OCI-LY7 (cell line): ENCODE results near the gene ST6GALNAC2. TPM values are rescaled to one million over a fixed set of nuclear protein-coding genes. Genes with fewer than 3 reads are reported as not detected.

Experiments used
- BruUV-seq: library from RNA; stranded (reverse); fragments of 400-500 nt; replicated peaks from 2 replicates; lab custom pipeline; 2021; lab: Mats Ljungman, UMichigan
- CTCF ChIA-PET: fragments of 300-600 bp; sonication (Branson Sonifier 250); formaldehyde crosslinking; loops from one replicate; lab custom pipeline; 2022; ENCODE audit warnings: antibody characterized with exemption; ENCODE audit not compliant: unreplicated experiment; lab: Charles Lee
- POLR2A ChIA-PET: fragments of 300-600 bp; sonication (Branson Sonifier 250); formaldehyde crosslinking; loops from one replicate; lab custom pipeline; 2022; ENCODE audit warnings: antibody characterized with exemption; lab: Charles Lee
- DNase-seq: peaks from one replicate; pipeline ENCODE4 v3.0.0-alpha.2; 2015; ENCODE audit warnings: low spot score
- H2AFZ ChIP-seq: fragments of 200-600 bp; sonication (generic), shearing (Covaris generic); 2 replicates; pipeline ENCODE4 v1.6.1; 2014; ENCODE audit warnings: mild to moderate bottlenecking, antibody characterized with exemption, low read length, moderate library complexity
- H3K27ac ChIP-seq: fragments of 200-600 bp; sonication (generic); 2 replicates; pipeline ENCODE4 v1.5.1; 2014; ENCODE audit warnings: mixed run types, low read depth, mild to moderate bottlenecking, moderate library complexity, low read length, inconsistent platforms; ENCODE audit not compliant: poor library complexity, severe bottlenecking
- H3K36me3 ChIP-seq: fragments of 200-600 bp; sonication (generic); 2 replicates; pipeline ENCODE4 v1.6.1; 2014; ENCODE audit warnings: mild to moderate bottlenecking, antibody characterized with exemption, low read length, moderate library complexity, mixed read lengths; ENCODE audit not compliant: insufficient read depth
- H3K4me1 ChIP-seq: fragments of 200-600 bp; sonication (generic); 2 replicates; pipeline ENCODE4 v1.5.1; 2014; ENCODE audit warnings: mild to moderate bottlenecking, low read length; ENCODE audit not compliant: insufficient read depth, poor library complexity, severe bottlenecking
- H3K4me2 ChIP-seq: fragments of 200-600 bp; sonication (generic); 2 replicates; pipeline ENCODE4 v1.6.1; 2014; ENCODE audit warnings: mild to moderate bottlenecking, low read length
- H3K4me3 ChIP-seq: fragments of 200-600 bp; sonication (generic); 2 replicates; pipeline ENCODE4 v1.5.1; 2014; ENCODE audit warnings: mild to moderate bottlenecking, low read depth, low read length; ENCODE audit not compliant: poor library complexity, severe bottlenecking
- H3K79me2 ChIP-seq: fragments of 200-600 bp; sonication (generic); 2 replicates; pipeline ENCODE4 v1.6.1; 2016; ENCODE audit warnings: low read depth, mild to moderate bottlenecking, low read length, moderate library complexity, mixed read lengths; ENCODE audit not compliant: insufficient read depth
- H3K9me2 ChIP-seq: fragments of 200-600 bp; sonication (generic); 2 replicates; pipeline ENCODE4 v1.6.1; 2016; ENCODE audit warnings: mild to moderate bottlenecking, low read length, mixed read lengths; ENCODE audit not compliant: insufficient read depth
- H3K9me3 ChIP-seq: fragments of 200-600 bp; sonication (generic); 2 replicates; pipeline ENCODE4 v1.6.1; 2014; ENCODE audit warnings: mild to moderate bottlenecking, mixed run types, low read length, mixed read lengths
- H4K20me1 ChIP-seq: fragments of 200-600 bp; sonication (generic); 2 replicates; pipeline ENCODE4 v1.6.1; 2014; ENCODE audit warnings: mild to moderate bottlenecking, antibody characterized with exemption, low read length, moderate library complexity, mixed read lengths; ENCODE audit not compliant: insufficient read depth
- EZH2phosphoT487 ChIP-seq: fragments of 200-600 bp; sonication (generic); IDR thresholded peaks from 2 replicates; pipeline ENCODE4 v1.6.1; 2018; ENCODE audit warnings: low read depth, borderline replicate concordance, mild to moderate bottlenecking, mixed run types, antibody characterized with exemption, low read length, moderate library complexity, mixed read lengths
- intact Hi-C: fragments of 100-400 bp; cut with micrococcal nuclease; formaldehyde crosslinking; loops from one replicate; pipeline ENCODE4 v1.10.0; 2022; ENCODE audit not compliant: unreplicated experiment
- total RNA-seq, 2 experiments: library from RNA; depleted of rRNA in 1 of 2; stranded (reverse); fragments of >200 nt in 1 of 2; shearing (Covaris generic) in 1 of 2; gene quantifications; 2 replicates each; pipeline ENCODE4 v1.2.3, GENCODE V29; 2014 to 2022
- TF ChIP-seq, protein P1 (sequence below): fragments of 200-600 bp; sonication (generic); conservative IDR thresholded peaks from 2 replicates; pipeline ENCODE4 v1.5.1; 2014; ENCODE audit warnings: mild to moderate bottlenecking, antibody characterized with exemption, low read length, moderate library complexity, mixed read lengths

ST6GALNAC2 gene
- total RNA-seq, 2 experiments from 2014 or later = not detected

DNA sequence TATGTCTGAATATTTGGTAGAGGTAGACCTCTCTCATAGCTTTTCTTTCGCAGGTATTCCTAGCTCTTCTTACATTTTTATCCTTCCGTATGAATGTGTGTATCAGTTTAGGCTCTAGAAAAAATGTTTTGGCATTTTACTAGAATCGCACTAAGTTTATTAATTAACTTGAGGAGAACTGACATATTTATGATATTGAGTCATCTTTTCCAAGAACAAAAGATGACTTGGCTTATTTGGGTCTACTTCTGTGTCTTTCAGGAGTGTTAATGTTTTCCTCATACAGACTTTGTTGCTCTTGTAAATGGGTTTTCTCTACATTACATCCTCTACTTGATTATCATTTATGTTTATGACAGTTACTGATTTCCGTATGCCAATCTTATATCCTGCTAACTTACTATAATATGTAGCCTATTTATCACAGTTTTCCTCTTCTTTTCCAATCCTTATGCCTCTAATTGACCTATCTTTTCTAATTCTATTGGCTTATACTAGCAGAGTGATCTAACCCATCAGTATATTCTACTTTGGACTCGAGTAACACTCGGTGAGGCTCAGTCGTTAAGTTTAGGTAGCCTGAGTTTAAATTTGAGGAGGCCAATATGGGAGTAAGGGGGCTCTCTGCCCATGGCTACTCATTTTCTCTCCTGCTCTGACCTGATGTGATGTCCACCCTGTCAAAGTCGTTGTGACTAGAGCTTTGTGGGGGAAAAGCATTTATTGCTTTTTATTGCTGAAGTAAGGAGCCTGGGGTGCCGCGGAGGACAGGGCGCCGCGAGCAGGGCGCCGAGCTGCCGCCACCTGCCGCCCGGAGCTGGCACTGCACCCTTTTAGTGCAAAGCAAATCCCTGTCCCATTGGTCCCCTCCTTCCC lies 37.8 kb upstream of the ST6GALNAC2 start:
- intact Hi-C loops = loop anchor here (1.0 kb wide), 2 partner anchors 65 to 100 kb away; no protein-coding TSS in a partner anchor
- peak; percentile 75 for DNase-seq
- H3K36me3 ChIP-seq = no peaks in the 10 kb centered on the region
- H3K4me3 ChIP-seq = no peak overlapping the region
- ChIA-PET CTCF (interaction anchor here (0.6 to 1.2 kb wide), 5 partner anchors 16 to 65 kb away, joined by 3 to 4 read pairs (median 3); no protein-coding TSS in a partner anchor), POLR2A (interaction anchor here (0.5 to 1.1 kb wide), 2 partner anchors 56 to 57 kb away, joined by 3 to 7 read pairs; no protein-coding TSS in a partner anchor)
- BruUV-seq = no TSS peak
- H3K4me2 ChIP-seq = no peak overlapping the region
- H3K79me2 ChIP-seq = no peaks in the 10 kb centered on the region
- H2AFZ ChIP-seq = 0 out of 2 replicates have a peak overlapping the region, but pooled peaks have one; percentile 32
- TF ChIP-seq, protein P1, sequence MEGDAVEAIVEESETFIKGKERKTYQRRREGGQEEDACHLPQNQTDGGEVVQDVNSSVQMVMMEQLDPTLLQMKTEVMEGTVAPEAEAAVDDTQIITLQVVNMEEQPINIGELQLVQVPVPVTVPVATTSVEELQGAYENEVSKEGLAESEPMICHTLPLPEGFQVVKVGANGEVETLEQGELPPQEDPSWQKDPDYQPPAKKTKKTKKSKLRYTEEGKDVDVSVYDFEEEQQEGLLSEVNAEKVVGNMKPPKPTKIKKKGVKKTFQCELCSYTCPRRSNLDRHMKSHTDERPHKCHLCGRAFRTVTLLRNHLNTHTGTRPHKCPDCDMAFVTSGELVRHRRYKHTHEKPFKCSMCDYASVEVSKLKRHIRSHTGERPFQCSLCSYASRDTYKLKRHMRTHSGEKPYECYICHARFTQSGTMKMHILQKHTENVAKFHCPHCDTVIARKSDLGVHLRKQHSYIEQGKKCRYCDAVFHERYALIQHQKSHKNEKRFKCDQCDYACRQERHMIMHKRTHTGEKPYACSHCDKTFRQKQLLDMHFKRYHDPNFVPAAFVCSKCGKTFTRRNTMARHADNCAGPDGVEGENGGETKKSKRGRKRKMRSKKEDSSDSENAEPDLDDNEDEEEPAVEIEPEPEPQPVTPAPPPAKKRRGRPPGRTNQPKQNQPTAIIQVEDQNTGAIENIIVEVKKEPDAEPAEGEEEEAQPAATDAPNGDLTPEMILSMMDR = peak; percentile 99
- no peak for TF ChIP-seq EZH2phosphoT487
- no peaks in the 10 kb centered on the region for H3K9me3 ChIP-seq
- H3K27ac ChIP-seq = no peak overlapping the region
- H3K9me2 ChIP-seq = no peaks in the 10 kb centered on the region
- peaks cover 4% of the 10 kb centered on the region for H3K4me1 ChIP-seq
- H4K20me1 ChIP-seq = no peaks in the 10 kb centered on the region

DNA sequence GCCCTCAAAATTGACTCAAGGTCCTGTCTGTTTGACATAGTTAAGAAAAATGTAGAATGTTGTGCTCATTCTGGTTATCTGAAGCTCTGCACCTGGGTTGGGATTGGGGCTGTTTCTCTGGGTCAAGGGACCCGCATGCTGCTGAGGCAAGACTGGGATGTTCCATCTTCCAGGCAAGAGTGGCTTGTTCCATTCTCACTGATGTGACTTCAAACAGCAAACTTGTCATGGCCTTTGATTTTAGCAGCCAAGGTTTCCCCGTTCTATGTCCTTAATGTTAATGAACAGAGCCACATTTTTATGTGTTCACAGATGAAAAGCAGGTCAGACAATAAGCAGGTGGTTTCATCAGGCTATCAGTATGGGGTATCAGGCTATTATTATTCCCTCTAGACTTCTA lies 32.2 kb upstream of the ST6GALNAC2 start:
- no peaks in the 10 kb centered on the region for H3K79me2 ChIP-seq
- H3K4me2 ChIP-seq = no peak overlapping the region
- ChIA-PET CTCF (no interaction called here), POLR2A (interaction anchor here (0.7 to 1.2 kb wide), 2 partner anchors 61 to 253 kb away, joined by 3 to 4 read pairs; no protein-coding TSS in a partner anchor)
- H3K36me3 ChIP-seq = no peaks in the 10 kb centered on the region
- no peak overlapping the region for H3K27ac ChIP-seq
- intact Hi-C loops = no loop called here
- no peak for DNase-seq
- H2AFZ ChIP-seq = no peak overlapping the region
- no peaks in the 10 kb centered on the region for H3K4me1 ChIP-seq
- H3K4me3 ChIP-seq = no peak overlapping the region
- H4K20me1 ChIP-seq = no peaks in the 10 kb centered on the region
- H3K9me3 ChIP-seq = 0 out of 2 replicates have a peak, but pooled peaks cover 5% of the 10 kb centered on the region
- TF ChIP-seq, protein P1 = no peak
- BruUV-seq = no TSS peak
- no peaks in the 10 kb centered on the region for H3K9me2 ChIP-seq
